ENCODE data around the gene ITGAX.

- TF ChIP-seq CTCF (IDR thresholded peaks at IDR 0.05 in 4 of 5, conservative IDR thresholded peaks at IDR 0.05 in 1 of 5) (peak in 1 of 5 experiments; percentile 4), POLR2A (IDR thresholded peaks at IDR 0.05) (no peak)
Measured at GRCh38 chr16:31429796-31430195, 74.8 kb downstream of the ITGAX start.

Measured in gastrocnemius medialis (tissue), 4 donors.